WERI-Rb-1 (cell line): Measurements from ENCODE around the gene PTK7.

Experiments
- DNase-seq: peaks from one replicate; pipeline ENCODE4 v3.0.0-alpha.2; 2020
- H3K27ac ChIP-seq: fragments of 250-450 bp; sonication (Bioruptor Pico); 2 replicates; pipeline ENCODE4 v1.5.1; 2020; ENCODE audit warnings: mild to moderate bottlenecking, moderate library complexity
- H3K27me3 ChIP-seq: fragments of 250-450 bp; sonication (Bioruptor Pico); 2 replicates; pipeline ENCODE4 v1.5.1; 2021; ENCODE audit warnings: mild to moderate bottlenecking, low read depth, moderate library complexity; ENCODE audit not compliant: insufficient read depth, severe bottlenecking
- H3K36me3 ChIP-seq: fragments of 250-450 bp; sonication (Bioruptor Pico); 2 replicates; pipeline ENCODE4 v1.5.1; 2020; ENCODE audit warnings: mild to moderate bottlenecking, moderate library complexity
- H3K4me3 ChIP-seq: 2 replicates; pipeline ENCODE4 v1.5.1; 2011; ENCODE audit warnings: low read depth, mild to moderate bottlenecking, control low read depth, low read length
- H3K9me3 ChIP-seq: fragments of 250-450 bp; sonication (Bioruptor Pico); 2 replicates; pipeline ENCODE4 v1.5.1; 2021; ENCODE audit warnings: mild to moderate bottlenecking, moderate library complexity; ENCODE audit not compliant: severe bottlenecking
- CTCF ChIP-seq: IDR thresholded peaks from 2 replicates; pipeline ENCODE4 v1.5.1; 2011; ENCODE audit warnings: low read depth, mild to moderate bottlenecking, control low read depth, inconsistent platforms, low read length

Gene PTK7

GRCh38 chr6:43092635-43093034 lies 16.5 kb downstream of the PTK7 start:
- TF ChIP-seq CTCF: no peak
- Histone ChIP-seq H3K9me3 (no peaks in the 10 kb centered on the region), H3K36me3 (peaks cover 3% of the 10 kb centered on the region), H3K27ac (no peak overlapping the region), H3K4me3 (no peak overlapping the region), H3K27me3 (no peaks in the 10 kb centered on the region)
- no peak for DNase-seq

- H3K36me3 ChIP-seq: peaks cover 3% of the 10 kb centered on the region
- H3K27ac ChIP-seq: no peak overlapping the region
- TF ChIP-seq CTCF: no peak
- no peaks in the 10 kb centered on the region for H3K27me3 ChIP-seq
- no peaks in the 10 kb centered on the region for H3K9me3 ChIP-seq
- no peak for DNase-seq
- H3K4me3 ChIP-seq: no peak overlapping the region
These were observed 17.5 kb downstream of the PTK7 start for GRCh38 chr6:43093436-43094289.

- H3K27me3 ChIP-seq: no peaks in the 10 kb centered on the region
- H3K27ac ChIP-seq: no peak overlapping the region
- peaks cover 3% of the 10 kb centered on the region for H3K36me3 ChIP-seq
- no peak overlapping the region for H3K4me3 ChIP-seq
- no peaks in the 10 kb centered on the region for H3K9me3 ChIP-seq
- no peak for DNase-seq
- TF ChIP-seq CTCF: no peak
These were observed 19.8 kb downstream of the PTK7 start for GRCh38 chr6:43095939-43096338.

GRCh38 chr6:43096451-43097097 lies 20.5 kb downstream of the PTK7 start:
- Histone ChIP-seq H3K27ac (no peak overlapping the region), H3K4me3 (no peak overlapping the region), H3K27me3 (no peaks in the 10 kb centered on the region), H3K36me3 (peaks cover 3% of the 10 kb centered on the region), H3K9me3 (no peaks in the 10 kb centered on the region)
- no peak for DNase-seq
- no peak for TF ChIP-seq CTCF

GRCh38 chr6:43097098-43097489 lies 21.0 kb downstream of the PTK7 start:
- TF ChIP-seq CTCF: no peak
- no peaks in the 10 kb centered on the region for H3K9me3 ChIP-seq
- DNase-seq: no peak
- peaks cover 3% of the 10 kb centered on the region for H3K36me3 ChIP-seq
- no peaks in the 10 kb centered on the region for H3K27me3 ChIP-seq
- H3K4me3 ChIP-seq: no peak overlapping the region
- H3K27ac ChIP-seq: no peak overlapping the region
